HG02973 (cell line): Measurements from ENCODE around the gene SEMA5B.

Source experiments
- ATAC-seq: cut with Tn5 transposase; IDR thresholded peaks from one replicate; pipeline ENCODE4 v1.9.1; 2021; ENCODE audit warnings: moderate library complexity; ENCODE audit not compliant: unreplicated experiment

The SEMA5B gene

DNA sequence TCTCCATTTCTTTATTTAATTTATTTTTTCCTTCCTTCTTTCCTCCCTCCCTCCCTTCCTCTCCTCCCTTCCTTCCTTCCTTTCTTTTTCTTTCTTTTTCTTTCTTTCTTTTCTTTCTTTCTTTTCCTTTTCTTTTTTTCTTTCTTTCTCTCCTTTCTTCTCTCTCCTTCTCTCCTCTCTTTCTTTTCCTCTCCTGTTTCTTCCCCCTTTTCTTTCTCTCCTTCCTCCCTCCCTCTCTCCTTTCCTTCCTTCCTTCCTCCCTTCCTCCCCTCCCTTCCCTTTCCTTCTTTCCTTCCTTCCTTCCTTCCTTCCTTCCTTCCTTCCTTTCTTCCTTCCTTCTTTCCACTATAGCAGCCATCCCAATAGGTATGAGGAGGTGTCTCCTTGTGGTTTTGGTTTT is 32.5 kb upstream of the SEMA5B start:
- ATAC-seq, result no peak

DNA sequence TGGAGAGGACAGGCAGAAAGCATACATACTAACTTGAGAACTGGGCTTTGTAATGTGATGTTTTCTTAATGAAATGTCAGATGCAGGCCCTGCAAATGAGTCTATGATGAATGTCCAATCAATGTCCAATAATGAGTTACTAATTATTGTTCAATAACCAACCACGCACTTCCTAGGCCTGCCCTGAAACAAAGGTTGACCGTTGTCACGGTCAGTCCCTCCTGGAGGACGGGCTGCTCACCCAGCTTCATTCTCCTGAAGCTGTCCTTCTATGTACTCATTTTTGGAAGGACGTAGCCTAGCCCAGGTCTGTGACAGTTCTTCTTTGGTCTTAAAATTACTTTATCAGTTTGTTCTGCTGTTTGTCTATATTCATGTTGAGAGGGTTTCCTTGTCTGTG is 30.9 kb upstream of the SEMA5B start:
- ATAC-seq, result no peak

GRCh38 chr3:123055352-123055751 is 27.8 kb upstream of the SEMA5B start:
- no peak for ATAC-seq

DNA sequence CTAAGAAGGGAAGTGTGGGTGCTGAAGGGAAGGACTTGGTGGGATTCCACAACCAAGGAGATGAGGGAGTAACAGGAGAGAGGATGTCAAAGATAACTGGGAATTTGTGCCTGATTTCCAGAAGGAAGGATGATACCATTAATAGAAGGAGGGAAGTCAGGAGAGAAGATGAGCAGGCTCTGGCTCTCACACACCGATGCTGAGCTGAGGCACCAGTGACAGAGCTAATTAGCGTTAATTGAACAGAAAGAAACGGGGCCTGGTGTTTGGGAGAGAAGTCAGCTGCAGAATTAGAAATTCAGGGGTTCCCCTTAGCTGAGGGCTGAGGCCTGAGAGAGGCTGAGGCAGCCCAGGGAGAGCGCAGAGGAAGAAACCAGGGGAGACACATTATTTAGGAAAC is 27.4 kb upstream of the SEMA5B start:
- ATAC-seq, result no peak

DNA sequence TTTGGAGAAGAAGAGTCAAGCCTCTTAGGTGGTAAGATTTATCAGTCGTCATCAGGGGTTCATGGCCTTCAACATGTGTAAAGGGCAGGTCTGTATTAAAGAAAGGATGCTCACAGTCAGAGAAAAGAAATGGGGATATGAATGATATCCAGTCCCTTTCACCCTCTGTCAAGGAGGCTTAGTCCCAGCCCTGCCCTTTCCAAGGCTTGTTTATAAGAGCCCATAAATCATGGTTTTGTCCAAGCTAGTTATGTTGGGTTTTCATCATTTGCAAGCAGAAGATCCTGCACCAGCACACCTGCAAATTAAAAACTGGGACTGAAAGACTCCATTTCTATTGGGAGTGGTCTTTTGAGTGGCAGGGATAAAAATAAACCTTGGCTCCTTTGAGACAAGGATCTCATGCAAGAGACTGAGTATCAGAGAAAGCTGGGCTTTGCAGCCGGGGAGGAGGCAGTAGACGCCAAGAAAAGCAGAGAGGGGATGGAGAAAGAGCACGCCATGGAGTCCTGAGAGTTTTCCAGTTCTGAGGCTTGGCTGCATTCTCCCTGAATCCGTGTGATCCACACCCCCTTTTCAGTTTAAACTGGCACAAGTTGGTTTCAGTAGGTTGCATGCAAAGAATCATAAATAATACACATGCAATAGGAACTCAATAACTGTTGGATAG is 26.7 kb upstream of the SEMA5B start:
- ATAC-seq, result no peak

GRCh38 chr3:123053107-123053506 is 25.5 kb upstream of the SEMA5B start:
- no peak for ATAC-seq

GRCh38 chr3:123050666-123051065 is 23.1 kb upstream of the SEMA5B start:
- no peak for ATAC-seq

GRCh38 chr3:123048480-123049237 is 21.1 kb upstream of the SEMA5B start:
- ATAC-seq, result no peak

DNA sequence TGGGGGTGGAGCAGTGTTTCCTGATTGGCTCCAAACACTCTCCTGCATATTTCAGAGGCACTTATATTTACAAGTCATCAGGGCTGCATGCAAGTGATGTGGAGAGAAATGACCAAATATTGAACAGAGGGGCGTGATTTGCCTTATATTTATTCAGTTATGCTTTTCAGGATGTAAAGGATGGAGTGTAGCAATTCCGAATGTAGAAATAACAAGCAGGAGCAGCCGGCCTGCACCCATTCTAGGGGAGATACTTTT is 19.4 kb upstream of the SEMA5B start:
- no peak for ATAC-seq

- ATAC-seq, result no peak
These were observed 18.9 kb upstream of the SEMA5B start for GRCh38 chr3:123046262-123047061.

DNA sequence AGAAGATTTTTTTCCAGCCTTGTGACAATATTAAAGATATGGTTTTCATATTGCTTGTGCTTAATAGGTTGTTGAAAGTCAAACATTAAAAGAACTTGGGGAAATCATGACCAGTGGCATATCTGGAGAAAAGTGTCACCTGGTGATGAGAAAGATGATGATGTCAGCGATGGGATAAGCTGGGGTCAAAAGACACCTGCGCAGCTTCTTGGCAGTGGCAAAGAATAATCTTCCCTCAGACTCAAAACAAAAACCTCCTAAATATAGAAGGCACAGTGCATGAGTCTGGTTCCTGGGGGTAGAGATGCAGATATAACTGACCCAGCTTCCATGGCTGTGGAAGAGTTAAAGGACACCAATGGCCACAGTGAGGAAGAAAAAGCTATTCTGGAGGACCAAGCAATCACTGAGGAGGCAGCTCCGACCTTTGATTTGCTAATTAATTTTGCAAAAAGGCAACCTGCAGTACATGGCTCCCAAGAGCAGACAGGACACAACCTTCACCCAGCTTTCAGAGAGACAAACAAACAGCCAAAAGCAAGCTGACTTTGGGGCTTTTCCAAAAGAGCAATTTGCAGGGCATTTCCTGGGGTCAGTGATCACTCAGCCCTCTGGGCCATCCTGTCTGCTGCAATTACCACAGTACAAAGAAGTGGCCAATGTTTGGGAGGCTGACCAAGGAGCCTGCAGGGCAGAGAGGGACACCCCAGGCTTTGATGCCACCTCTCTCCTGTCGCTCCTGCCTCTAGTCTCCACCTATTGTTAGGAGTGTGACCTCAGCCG is 17.6 kb upstream of the SEMA5B start:
- no peak for ATAC-seq

DNA sequence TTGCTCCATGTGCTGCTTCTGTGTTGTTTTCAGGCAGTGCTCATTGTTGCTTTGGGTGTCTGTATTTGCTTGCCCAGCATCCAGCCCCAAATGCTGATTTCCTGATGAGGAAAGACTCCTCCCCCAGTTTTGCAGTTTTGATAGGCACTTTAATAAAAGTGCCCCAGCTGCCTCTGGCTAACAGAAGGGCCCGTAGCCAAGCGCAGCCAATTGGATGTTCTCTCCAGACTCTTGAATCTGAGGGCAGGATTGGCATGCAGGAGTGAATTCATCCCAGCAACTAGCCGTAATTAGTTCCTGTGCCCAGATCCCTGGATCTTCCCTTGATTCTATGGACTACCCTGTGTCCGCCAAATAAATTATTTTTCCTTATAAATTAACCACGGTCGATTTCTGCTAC is 14.8 kb upstream of the SEMA5B start:
- no peak for ATAC-seq

DNA sequence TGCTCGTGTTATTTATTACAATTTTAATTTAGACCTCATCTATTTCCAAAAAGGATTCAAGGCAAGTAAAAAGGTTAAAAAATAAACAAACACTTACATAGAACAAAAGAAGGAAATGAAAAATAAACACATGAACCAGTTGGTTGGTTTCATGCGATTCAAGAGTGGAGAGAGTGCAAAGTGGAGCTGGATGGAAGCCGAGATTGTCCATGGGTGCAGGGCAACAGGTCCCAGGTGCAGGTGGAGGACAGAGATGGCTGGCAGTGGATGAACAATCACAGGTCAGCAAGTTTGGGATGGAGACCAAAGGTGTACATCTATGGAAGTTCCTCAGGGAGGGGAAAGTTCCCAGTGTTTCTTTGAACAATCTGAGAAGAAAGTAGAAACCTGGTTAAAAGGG is 11.6 kb upstream of the SEMA5B start:
- no peak for ATAC-seq

DNA sequence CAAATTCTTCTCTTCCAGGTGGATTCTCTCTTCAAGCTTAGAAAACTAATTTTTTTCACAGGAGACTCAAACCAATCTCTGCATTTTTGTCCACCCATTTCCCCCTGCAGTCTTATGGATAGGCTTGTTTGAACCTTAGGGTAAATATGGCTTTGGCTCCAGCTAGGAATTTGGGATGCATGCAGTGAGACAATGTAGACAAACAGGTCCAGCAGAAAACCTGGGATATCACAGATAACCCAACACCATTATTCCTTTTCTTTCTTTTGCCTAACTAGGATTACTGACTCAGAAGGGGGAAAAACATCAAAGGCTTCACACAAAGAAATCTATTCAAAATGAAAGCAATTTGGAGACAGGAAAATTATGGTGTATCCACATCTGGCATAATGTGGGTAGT is 11.2 kb upstream of the SEMA5B start:
- ATAC-seq, result no peak

- no peak for ATAC-seq
These were observed 9.4 kb upstream of the SEMA5B start for GRCh38 chr3:123037015-123037375.

- no peak for ATAC-seq
These were observed 8.9 kb upstream of the SEMA5B start for GRCh38 chr3:123036352-123037014.

GRCh38 chr3:123034996-123035395 is 7.4 kb upstream of the SEMA5B start:
- no peak for ATAC-seq

DNA sequence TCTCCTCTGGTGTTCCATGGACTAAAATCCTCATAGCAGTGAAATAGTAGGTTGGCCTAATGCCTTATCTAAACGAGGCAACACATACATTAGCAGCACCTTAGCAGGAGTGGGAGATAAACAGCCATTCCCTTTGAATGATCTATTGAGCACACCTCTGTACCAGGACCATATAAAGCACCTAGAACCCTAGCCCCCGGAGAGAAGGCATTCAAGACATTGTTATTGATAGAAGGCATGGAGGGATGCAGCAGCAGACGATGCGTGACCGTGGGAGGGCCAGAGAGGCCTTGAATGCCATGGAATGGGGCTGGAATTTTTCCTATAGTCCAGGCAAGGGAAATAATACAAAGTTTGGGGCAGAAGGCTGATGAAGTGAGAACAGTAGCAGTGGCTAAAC is 6.6 kb upstream of the SEMA5B start:
- ATAC-seq, result no peak

DNA sequence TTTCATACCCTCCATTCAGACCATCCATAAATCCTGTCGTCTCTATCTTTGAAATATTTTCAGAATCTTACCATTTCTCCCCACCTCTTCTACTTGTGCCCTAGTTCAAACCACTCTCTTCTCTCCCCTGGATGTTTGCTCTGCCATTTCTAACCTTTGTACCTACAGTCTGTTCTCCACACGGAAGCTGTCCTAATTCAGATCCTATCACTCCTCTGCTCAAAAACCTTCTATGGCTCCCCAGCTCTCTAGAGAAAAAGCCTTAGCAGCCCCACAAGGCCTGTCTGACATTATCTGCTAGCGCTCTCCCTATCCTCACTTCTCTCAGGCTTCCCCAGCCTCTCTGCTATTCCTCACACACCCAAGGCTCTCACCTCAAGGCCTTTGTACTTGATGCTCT is 4.5 kb upstream of the SEMA5B start:
- no peak for ATAC-seq

DNA sequence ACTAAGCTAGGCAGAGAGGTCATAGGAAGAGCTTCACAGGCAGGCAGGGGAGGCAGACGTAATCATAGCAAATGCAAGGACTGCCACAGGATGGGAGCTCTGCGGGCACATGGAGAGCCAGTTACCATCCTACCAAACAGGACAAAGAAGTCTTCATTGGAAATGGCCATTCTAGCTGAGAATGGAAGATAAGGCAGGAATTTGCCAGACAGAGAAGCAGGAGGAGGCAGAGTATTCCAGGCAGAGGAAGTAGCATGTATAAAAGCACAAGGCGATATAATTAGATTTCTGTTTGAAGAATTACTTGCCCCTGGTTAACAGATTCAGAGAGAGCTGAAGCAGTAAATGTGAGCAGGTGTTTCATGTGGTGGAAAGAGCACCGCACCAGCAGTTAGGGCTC is 3.5 kb upstream of the SEMA5B start:
- ATAC-seq, result no peak

DNA sequence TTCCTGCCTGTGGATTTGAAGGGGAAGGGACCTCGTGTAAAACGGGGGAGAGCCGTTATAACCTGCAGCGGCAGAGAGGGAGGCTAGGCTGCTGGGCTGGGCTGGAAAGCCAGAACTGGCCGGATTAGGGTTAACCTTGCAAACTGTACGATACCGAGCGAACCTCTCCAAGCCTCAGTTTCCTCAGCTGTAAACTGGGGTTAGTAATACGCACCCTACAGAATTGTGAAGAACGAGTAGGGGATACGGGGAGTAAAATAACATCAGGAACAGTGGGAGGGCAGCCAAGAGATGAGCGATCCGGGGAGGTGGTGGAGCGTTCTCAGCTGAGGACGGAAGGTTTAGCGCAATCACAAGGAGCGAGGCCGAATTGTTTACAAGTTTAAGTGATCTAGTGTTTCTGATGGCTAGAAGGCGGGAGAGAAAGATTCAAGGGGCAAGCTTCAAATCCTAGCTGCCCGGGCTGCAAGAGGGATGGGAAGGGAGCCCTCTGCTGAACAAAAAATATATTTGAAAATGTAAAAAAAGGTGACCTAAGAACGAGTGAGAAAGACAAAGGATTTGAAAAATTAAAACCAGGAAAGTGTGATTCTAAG is 768 bp upstream of the SEMA5B start:
- ATAC-seq, result no peak
